Measurements from ENCODE around the gene PGD.
"Not testable (repeated sequence)": the region's sequence is repeated elsewhere in the genome, so short reads cannot be mapped to it uniquely, and the experiment has no call there.

Gene PGD

GRCh38 chr1:10440305-10440704 is 41.4 kb downstream of the PGD start:
- no peak for DNase-seq

- no peak for DNase-seq
Observed at GRCh38 chr1:10440794-10441193, 41.9 kb downstream of the PGD start.

GRCh38 chr1:10444248-10444647 is 45.4 kb downstream of the PGD start:
- DNase-seq: no peak

GRCh38 chr1:10444795-10445397 is 46.0 kb downstream of the PGD start:
- no peak for DNase-seq

GRCh38 chr1:10446790-10447422 is 48.0 kb downstream of the PGD start:
- DNase-seq: no peak

- DNase-seq: no peak
Observed at GRCh38 chr1:10449751-10450150, 50.9 kb downstream of the PGD start, which contains the start of gene CORT. TSS of gene CORT (plus strand) at chr1:10450031. CDS start at chr1:10450224, 193 bp downstream.

- DNase-seq: no peak
Observed at GRCh38 chr1:10450156-10450814, 51.4 kb downstream of the PGD start.

GRCh38 chr1:10450836-10451235 is 52.0 kb downstream of the PGD start:
- no peak for DNase-seq

- no peak for DNase-seq
Observed at GRCh38 chr1:10451287-10451686, 52.4 kb downstream of the PGD start.

GRCh38 chr1:10456048-10456447 is 57.2 kb downstream of the PGD start:
- DNase-seq: no peak

GRCh38 chr1:10456661-10457060 is 57.8 kb downstream of the PGD start:
- no peak for DNase-seq

GRCh38 chr1:10457462-10457861 is 58.6 kb downstream of the PGD start:
- not testable (repeated sequence) for DNase-seq

- no peak for DNase-seq
Observed at GRCh38 chr1:10457875-10458274, 59.0 kb downstream of the PGD start.

- no peak for DNase-seq
Observed at GRCh38 chr1:10459184-10459583, 60.3 kb downstream of the PGD start.

- DNase-seq: no peak
Observed at GRCh38 chr1:10467078-10467477, 68.2 kb downstream of the PGD start.

GRCh38 chr1:10470043-10470442 is 71.2 kb downstream of the PGD start:
- DNase-seq: no peak
